Hypothalamus (tissue), 51 donors: ENCODE results near the gene SND1.

Source experiments
- DNase-seq, 51 donors: peaks; one replicate each; lab custom pipeline; 2025; lab: John Stamatoyannopoulos, UW

The SND1 gene

GRCh38 chr7:127858091-127858914, 206.3 kb downstream of the SND1 start:
- DNase-seq: no peak

- no peak for DNase-seq
These were observed 206.9 kb downstream of the SND1 start for GRCh38 chr7:127858915-127859189.

GRCh38 chr7:127859330-127859729, 207.3 kb downstream of the SND1 start:
- DNase-seq: no peak

- no peak for DNase-seq
These were observed 210.5 kb downstream of the SND1 start for GRCh38 chr7:127862525-127862924.

- no peak for DNase-seq
These were observed 211.1 kb downstream of the SND1 start for GRCh38 chr7:127863082-127863481.

GRCh38 chr7:127865466-127865865, 213.5 kb downstream of the SND1 start:
- no peak for DNase-seq

GRCh38 chr7:127870231-127870907, 218.4 kb downstream of the SND1 start:
- no peak for DNase-seq

GRCh38 chr7:127871226-127871625, 219.2 kb downstream of the SND1 start:
- DNase-seq: no peak

- DNase-seq: no peak
These were observed 220.1 kb downstream of the SND1 start for GRCh38 chr7:127872122-127872521.

- no peak for DNase-seq
These were observed 221.2 kb downstream of the SND1 start for GRCh38 chr7:127873151-127873550.

GRCh38 chr7:127873715-127874636, 222.0 kb downstream of the SND1 start:
- no peak for DNase-seq

- DNase-seq: no peak
These were observed 223.1 kb downstream of the SND1 start for GRCh38 chr7:127874951-127875608.

GRCh38 chr7:127876393-127876792, 224.4 kb downstream of the SND1 start:
- no peak for DNase-seq

- DNase-seq: no peak
These were observed 226.0 kb downstream of the SND1 start for GRCh38 chr7:127877951-127878350.

GRCh38 chr7:127878791-127879190, 226.8 kb downstream of the SND1 start:
- no peak for DNase-seq

GRCh38 chr7:127879436-127879835, 227.4 kb downstream of the SND1 start:
- no peak for DNase-seq

- DNase-seq: no peak
These were observed 227.9 kb downstream of the SND1 start for GRCh38 chr7:127879942-127880341.

GRCh38 chr7:127880454-127880853, 228.5 kb downstream of the SND1 start:
- no peak for DNase-seq

GRCh38 chr7:127881564-127881963, 229.6 kb downstream of the SND1 start:
- DNase-seq: no peak

GRCh38 chr7:127882313-127882920, 230.4 kb downstream of the SND1 start:
- DNase-seq: no peak
